Measurements from ENCODE around the gene IL17REL.

DNA sequence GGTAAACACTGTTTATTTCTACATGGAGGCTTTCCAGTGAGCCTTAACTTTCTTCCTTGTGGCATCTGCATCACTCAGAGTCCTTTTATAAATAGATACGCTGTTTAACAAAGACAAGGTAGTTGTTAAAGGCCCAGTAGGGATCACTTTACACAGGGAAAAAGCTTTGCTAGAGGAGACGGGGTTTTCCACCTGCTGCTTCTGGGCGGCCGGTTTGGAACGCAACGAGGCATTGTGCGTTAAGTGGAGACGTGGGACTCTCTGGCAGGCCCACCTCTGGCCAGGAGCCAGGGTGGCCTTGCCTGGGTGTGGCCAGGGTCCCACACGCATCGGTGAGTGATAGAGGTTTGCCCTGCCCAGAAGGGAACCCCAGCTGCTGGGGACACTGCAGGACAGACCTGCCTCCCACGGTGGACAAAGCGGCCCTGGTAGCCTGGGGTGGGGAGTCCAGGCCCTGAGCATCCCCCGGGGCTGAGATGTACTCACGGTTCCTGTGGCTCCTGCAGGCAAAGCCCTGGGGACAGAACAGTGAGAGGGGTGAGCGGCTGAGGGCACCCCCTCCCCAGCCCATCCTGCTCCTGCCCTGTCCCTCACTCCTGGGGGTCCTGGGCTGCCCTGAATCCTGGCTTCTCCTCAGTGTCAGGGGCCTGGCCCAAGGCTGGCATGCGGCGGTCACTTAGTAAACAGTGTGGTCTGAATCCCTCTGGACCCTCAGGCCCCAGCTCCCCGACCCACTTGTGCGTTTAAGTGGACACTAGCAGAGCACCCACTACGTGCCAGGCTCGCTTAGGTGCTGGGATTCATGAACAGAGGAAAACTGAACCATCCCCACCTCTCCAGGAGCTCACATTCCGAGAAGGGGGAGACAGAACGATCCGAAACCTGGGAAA is 4.2 kb downstream of the IL17REL start:
- TF ChIP-seq POLR2A (IDR thresholded peaks at IDR 0.05) (no peak), POLR2AphosphoS5 (IDR thresholded peaks at IDR 0.05) (no peak)
- TF ChIP-seq, protein P1, sequence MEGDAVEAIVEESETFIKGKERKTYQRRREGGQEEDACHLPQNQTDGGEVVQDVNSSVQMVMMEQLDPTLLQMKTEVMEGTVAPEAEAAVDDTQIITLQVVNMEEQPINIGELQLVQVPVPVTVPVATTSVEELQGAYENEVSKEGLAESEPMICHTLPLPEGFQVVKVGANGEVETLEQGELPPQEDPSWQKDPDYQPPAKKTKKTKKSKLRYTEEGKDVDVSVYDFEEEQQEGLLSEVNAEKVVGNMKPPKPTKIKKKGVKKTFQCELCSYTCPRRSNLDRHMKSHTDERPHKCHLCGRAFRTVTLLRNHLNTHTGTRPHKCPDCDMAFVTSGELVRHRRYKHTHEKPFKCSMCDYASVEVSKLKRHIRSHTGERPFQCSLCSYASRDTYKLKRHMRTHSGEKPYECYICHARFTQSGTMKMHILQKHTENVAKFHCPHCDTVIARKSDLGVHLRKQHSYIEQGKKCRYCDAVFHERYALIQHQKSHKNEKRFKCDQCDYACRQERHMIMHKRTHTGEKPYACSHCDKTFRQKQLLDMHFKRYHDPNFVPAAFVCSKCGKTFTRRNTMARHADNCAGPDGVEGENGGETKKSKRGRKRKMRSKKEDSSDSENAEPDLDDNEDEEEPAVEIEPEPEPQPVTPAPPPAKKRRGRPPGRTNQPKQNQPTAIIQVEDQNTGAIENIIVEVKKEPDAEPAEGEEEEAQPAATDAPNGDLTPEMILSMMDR (IDR thresholded peaks at IDR 0.05): no peak
